Measurements from ENCODE around the gene PRDM1. TPM values are rescaled to one million over a fixed set of nuclear protein-coding genes. Genes with fewer than 3 reads are reported as not detected.

Gene PRDM1
- total RNA-seq, 1 donor from 2014 or later: 10.5 TPM

DNA sequence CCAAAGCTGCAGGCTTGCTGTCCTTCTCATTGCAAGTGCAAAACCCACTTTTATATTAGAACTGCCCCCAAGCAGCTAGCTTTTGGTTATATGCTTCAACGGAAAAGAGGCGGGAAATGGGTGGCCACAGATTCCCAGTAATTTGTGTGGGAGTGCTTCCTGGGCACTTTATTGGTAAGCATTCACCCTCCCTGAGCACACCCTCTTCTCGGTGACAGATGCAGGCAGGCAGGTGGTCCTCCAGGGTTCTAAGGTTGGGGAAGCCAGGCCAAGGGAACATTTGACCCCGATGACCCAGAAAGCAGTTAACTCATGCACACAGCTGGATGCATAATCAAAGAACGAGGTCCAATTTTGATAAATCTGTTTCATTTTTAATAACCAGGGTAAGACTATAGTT lies 29.1 kb downstream of the PRDM1 start:
- no peak overlapping the region for H3K4me3 ChIP-seq (ENCODE audit: insufficient read depth, low read depth, low read length)
- no peak overlapping the region for H3K27ac Mint-ChIP-seq (ENCODE audit: unreplicated experiment)
- FAIRE-seq: no peak

DNA sequence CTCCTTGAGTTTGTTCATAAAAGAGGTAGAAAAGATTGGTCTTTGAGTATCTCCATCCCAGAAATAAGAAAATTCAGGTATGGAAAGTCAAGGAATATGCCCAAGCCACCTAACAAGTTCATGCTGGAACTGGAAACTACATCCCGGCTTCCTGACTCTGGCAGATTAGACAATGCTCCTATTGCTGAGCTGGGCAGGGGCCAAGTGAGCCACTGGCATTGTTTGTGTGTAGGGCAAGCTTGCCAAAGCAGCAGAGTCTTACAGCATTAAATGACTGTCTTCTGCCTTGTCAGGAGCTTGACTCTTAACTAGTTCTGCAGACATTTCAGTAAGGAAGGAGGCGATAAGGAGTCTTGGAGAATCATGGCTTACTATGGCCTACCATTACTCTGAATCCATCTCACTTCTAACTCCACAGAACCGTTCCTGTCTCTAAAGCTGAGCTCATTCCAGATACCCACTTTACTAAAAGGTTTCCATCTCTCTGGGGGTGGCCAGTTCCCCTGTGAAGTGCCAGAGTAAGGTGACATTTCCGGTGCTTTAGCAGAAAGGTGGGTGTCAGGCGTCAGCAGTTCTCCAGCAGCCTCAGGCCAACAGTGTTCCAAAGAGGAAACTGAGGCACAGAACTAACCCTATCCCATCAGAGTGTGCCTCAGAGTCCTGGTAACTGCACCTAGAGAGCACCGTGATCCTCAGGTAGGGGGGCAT lies 30.1 kb downstream of the PRDM1 start:
- Histone ChIP-seq H3K4me3 (ENCODE audit: insufficient read depth, low read depth, low read length) (no peak overlapping the region), H3K79me2 (ENCODE audit: insufficient read depth, low read length) (no peaks in the 10 kb centered on the region), H3K27ac (ENCODE audit: low read depth, low read length) (no peak overlapping the region), H3K27me3 (ENCODE audit: insufficient read depth, low read length) (no peaks in the 10 kb centered on the region), H2AFZ (ENCODE audit: low read depth, low read length) (no peak overlapping the region), H3K4me1 (ENCODE audit: insufficient read depth, low read length) (peaks cover 12% of the 10 kb centered on the region), H3K9me3 (ENCODE audit: insufficient read depth, low read depth, low read length) (no peaks in the 10 kb centered on the region), H3K9ac (ENCODE audit: low read length) (no peak overlapping the region), H3K36me3 (ENCODE audit: insufficient read depth, low read length) (no peaks in the 10 kb centered on the region), H4K20me1 (ENCODE audit: insufficient read depth, low read length) (no peaks in the 10 kb centered on the region), H3K4me2 (ENCODE audit: low read length) (no peak overlapping the region)
- DNase-seq (ENCODE audit: low read depth) (no peak), FAIRE-seq (no peak)
- Mint-ChIP-seq H3K27ac (ENCODE audit: unreplicated experiment) (no peak overlapping the region), H3K9me3 (ENCODE audit: unreplicated experiment) (no peaks in the 10 kb centered on the region), H3K36me3 (ENCODE audit: low read depth, unreplicated experiment) (no peaks in the 10 kb centered on the region), H3K4me3 (ENCODE audit: unreplicated experiment) (no peak overlapping the region), H3K27me3 (ENCODE audit: low read depth, unreplicated experiment) (no peaks in the 10 kb centered on the region), H3K4me1 (ENCODE audit: low read depth, unreplicated experiment) (peaks cover 12% of the 10 kb centered on the region)
- TF ChIP-seq, protein P1, sequence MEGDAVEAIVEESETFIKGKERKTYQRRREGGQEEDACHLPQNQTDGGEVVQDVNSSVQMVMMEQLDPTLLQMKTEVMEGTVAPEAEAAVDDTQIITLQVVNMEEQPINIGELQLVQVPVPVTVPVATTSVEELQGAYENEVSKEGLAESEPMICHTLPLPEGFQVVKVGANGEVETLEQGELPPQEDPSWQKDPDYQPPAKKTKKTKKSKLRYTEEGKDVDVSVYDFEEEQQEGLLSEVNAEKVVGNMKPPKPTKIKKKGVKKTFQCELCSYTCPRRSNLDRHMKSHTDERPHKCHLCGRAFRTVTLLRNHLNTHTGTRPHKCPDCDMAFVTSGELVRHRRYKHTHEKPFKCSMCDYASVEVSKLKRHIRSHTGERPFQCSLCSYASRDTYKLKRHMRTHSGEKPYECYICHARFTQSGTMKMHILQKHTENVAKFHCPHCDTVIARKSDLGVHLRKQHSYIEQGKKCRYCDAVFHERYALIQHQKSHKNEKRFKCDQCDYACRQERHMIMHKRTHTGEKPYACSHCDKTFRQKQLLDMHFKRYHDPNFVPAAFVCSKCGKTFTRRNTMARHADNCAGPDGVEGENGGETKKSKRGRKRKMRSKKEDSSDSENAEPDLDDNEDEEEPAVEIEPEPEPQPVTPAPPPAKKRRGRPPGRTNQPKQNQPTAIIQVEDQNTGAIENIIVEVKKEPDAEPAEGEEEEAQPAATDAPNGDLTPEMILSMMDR (IDR thresholded peaks at IDR 0.05; ENCODE audit: insufficient read depth, low read depth, low read length): no peak
- no peak for TF ChIP-seq EZH2 (IDR thresholded peaks at IDR 0.05; ENCODE audit: insufficient read depth, low read length)

More for the DNA sequence above, 29.1 kb downstream of the PRDM1 start:
- no peaks in the 10 kb centered on the region for H3K27me3 Mint-ChIP-seq (ENCODE audit: low read depth, unreplicated experiment)
- no peak for DNase-seq (ENCODE audit: low read depth)
- no peak overlapping the region for H3K4me3 Mint-ChIP-seq (ENCODE audit: unreplicated experiment)
- no peaks in the 10 kb centered on the region for H3K27me3 ChIP-seq (ENCODE audit: insufficient read depth, low read length)
- H3K9ac ChIP-seq (ENCODE audit: low read length): no peak overlapping the region
- no peak overlapping the region for H2AFZ ChIP-seq (ENCODE audit: low read depth, low read length)
- H4K20me1 ChIP-seq (ENCODE audit: insufficient read depth, low read length): no peaks in the 10 kb centered on the region
- H3K9me3 ChIP-seq (ENCODE audit: insufficient read depth, low read depth, low read length): no peaks in the 10 kb centered on the region
- no peak overlapping the region for H3K4me2 ChIP-seq (ENCODE audit: low read length)
- H3K36me3 ChIP-seq (ENCODE audit: insufficient read depth, low read length): no peaks in the 10 kb centered on the region
- no peak overlapping the region for H3K27ac ChIP-seq (ENCODE audit: low read depth, low read length)
- peaks cover 12% of the 10 kb centered on the region for H3K4me1 ChIP-seq (ENCODE audit: insufficient read depth, low read length)
- TF ChIP-seq, protein P1 (IDR thresholded peaks at IDR 0.05; ENCODE audit: insufficient read depth, low read depth, low read length): no peak
- no peak for TF ChIP-seq EZH2 (IDR thresholded peaks at IDR 0.05; ENCODE audit: insufficient read depth, low read length)
- peaks cover 1% of the 10 kb centered on the region for H3K36me3 Mint-ChIP-seq (ENCODE audit: low read depth, unreplicated experiment)
- H3K9me3 Mint-ChIP-seq (ENCODE audit: unreplicated experiment): no peaks in the 10 kb centered on the region
- no peaks in the 10 kb centered on the region for H3K79me2 ChIP-seq (ENCODE audit: insufficient read depth, low read length)
- peaks cover 11% of the 10 kb centered on the region for H3K4me1 Mint-ChIP-seq (ENCODE audit: low read depth, unreplicated experiment)

DNA sequence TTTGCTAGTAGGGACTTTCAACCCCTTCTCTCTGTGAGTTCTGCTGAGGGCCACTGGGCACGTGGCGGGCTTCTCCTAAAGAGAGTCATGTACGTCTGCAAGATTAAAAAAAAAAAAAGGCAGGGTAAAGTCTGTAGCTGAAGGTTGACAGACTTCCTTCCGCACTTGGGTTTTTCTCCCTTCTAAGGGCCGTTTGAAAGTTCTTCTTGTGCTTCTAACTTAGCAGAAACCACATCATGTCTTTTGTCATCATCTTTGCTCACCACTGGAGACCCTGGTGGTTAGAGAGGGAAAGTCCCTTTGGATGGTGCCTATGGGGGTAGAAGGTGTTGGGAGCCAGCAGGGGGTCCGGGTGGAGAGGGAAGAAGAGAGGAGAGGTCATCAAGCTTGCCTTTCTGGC lies 31.4 kb downstream of the PRDM1 start:
- FAIRE-seq (no peak), DNase-seq (ENCODE audit: low read depth) (no peak)
- Histone ChIP-seq H4K20me1 (ENCODE audit: insufficient read depth, low read length) (no peaks in the 10 kb centered on the region), H3K9me3 (ENCODE audit: insufficient read depth, low read depth, low read length) (no peaks in the 10 kb centered on the region), H3K4me2 (ENCODE audit: low read length) (no peak overlapping the region), H3K27me3 (ENCODE audit: insufficient read depth, low read length) (no peaks in the 10 kb centered on the region), H3K4me1 (ENCODE audit: insufficient read depth, low read length) (peaks cover 8% of the 10 kb centered on the region), H3K9ac (ENCODE audit: low read length) (no peak overlapping the region), H3K79me2 (ENCODE audit: insufficient read depth, low read length) (no peaks in the 10 kb centered on the region), H3K36me3 (ENCODE audit: insufficient read depth, low read length) (no peaks in the 10 kb centered on the region), H2AFZ (ENCODE audit: low read depth, low read length) (no peak overlapping the region), H3K27ac (ENCODE audit: low read depth, low read length) (no peak overlapping the region), H3K4me3 (ENCODE audit: insufficient read depth, low read depth, low read length) (no peak overlapping the region)
- no peaks in the 10 kb centered on the region for H3K9me3 Mint-ChIP-seq (ENCODE audit: unreplicated experiment)
- H3K4me1 Mint-ChIP-seq (ENCODE audit: low read depth, unreplicated experiment): peaks cover 9% of the 10 kb centered on the region
- no peaks in the 10 kb centered on the region for H3K36me3 Mint-ChIP-seq (ENCODE audit: low read depth, unreplicated experiment)
- TF ChIP-seq EZH2 (IDR thresholded peaks at IDR 0.05; ENCODE audit: insufficient read depth, low read length): no peak
- TF ChIP-seq, protein P1 (IDR thresholded peaks at IDR 0.05; ENCODE audit: insufficient read depth, low read depth, low read length): no peak
- no peak overlapping the region for H3K27ac Mint-ChIP-seq (ENCODE audit: unreplicated experiment)
- no peak overlapping the region for H3K4me3 Mint-ChIP-seq (ENCODE audit: unreplicated experiment)
- H3K27me3 Mint-ChIP-seq (ENCODE audit: low read depth, unreplicated experiment): no peaks in the 10 kb centered on the region
